Measurements from ENCODE around the gene OR51B4.

OR51B4 gene

DNA sequence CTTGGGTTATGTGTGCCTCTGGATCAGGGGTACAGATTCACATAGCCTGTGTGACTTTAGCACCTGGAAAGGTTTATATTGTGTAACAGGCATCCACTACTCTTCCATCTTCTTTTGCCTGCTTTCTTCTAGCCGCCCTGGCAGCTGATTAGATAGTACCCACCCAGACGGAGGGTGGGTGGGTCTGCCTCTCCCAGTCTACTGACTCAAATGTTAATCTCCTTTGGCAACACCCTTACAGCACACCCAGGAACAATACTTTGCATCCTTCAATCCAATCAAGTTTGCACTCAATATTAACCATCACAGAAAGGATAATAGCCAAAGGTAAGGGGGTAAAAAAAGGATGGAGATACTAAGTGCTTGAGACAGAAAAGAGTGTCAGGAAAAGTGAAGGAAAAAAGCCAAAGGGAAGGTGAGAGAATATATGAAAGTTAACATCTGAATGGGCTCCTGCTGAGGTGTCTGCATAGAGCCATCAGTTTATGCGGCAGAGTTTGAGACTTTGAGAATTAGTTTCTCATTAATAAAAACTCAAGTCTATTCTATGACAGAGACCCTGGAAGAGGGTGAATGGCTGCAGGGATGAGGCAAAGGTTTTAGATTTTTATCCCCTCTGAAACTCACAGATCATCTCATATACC is 46.9 kb upstream of the OR51B4 start:
- Histone ChIP-seq H3K4me3 (ENCODE audit: low read depth, low read length, poor library complexity, severe bottlenecking) (no peak overlapping the region), H3K4me1 (ENCODE audit: insufficient read depth, low read length, severe bottlenecking) (no peaks in the 10 kb centered on the region), H3K9ac (ENCODE audit: low read length) (no peak overlapping the region), H2AFZ (ENCODE audit: low read length) (no peak overlapping the region), H3K36me3 (ENCODE audit: insufficient read depth, low read length) (no peaks in the 10 kb centered on the region), H3K9me3 (ENCODE audit: low read length) (no peaks in the 10 kb centered on the region), H3K79me2 (ENCODE audit: insufficient read depth, low read length) (no peaks in the 10 kb centered on the region), H3K4me2 (ENCODE audit: low read length) (no peak overlapping the region), H3F3A (ENCODE audit: insufficient read depth, low read length) (no peaks in the 10 kb centered on the region), H3K27ac (ENCODE audit: low read depth, low read length, poor library complexity, severe bottlenecking) (no peak overlapping the region), H3K9me2 (ENCODE audit: low read depth, low read length) (no peaks in the 10 kb centered on the region), H4K20me1 (ENCODE audit: insufficient read depth, low read length) (no peaks in the 10 kb centered on the region), H3K27me3 (ENCODE audit: insufficient read depth, low read length) (no peaks in the 10 kb centered on the region)
- TF ChIP-seq EZH2 (IDR thresholded peaks at IDR 0.05; ENCODE audit: borderline replicate concordance, low read length) = no peak
- TF ChIP-seq, protein P1, sequence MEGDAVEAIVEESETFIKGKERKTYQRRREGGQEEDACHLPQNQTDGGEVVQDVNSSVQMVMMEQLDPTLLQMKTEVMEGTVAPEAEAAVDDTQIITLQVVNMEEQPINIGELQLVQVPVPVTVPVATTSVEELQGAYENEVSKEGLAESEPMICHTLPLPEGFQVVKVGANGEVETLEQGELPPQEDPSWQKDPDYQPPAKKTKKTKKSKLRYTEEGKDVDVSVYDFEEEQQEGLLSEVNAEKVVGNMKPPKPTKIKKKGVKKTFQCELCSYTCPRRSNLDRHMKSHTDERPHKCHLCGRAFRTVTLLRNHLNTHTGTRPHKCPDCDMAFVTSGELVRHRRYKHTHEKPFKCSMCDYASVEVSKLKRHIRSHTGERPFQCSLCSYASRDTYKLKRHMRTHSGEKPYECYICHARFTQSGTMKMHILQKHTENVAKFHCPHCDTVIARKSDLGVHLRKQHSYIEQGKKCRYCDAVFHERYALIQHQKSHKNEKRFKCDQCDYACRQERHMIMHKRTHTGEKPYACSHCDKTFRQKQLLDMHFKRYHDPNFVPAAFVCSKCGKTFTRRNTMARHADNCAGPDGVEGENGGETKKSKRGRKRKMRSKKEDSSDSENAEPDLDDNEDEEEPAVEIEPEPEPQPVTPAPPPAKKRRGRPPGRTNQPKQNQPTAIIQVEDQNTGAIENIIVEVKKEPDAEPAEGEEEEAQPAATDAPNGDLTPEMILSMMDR (IDR thresholded peaks at IDR 0.05; ENCODE audit: low read length) = no peak

DNA sequence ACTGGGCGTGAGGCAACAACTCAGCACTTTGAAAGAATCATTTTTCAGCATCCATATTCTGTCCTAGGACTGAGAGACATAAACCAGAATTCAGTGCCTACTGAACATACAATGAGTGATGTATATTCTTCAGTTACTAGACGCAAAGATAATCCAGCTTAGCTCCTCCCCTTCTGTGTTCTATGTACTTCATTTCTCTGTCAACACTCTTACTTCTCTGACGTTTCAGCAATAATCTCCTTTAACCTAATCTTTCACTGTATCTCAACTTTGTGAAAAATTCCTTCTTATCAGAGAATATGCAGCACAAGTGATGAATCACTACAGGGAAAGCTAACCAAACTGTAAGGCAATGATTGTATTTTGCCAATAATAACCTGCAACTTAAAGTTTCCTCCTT is 44.1 kb upstream of the OR51B4 start:
- H2AFZ ChIP-seq (ENCODE audit: low read length) = no peak overlapping the region
- H3K4me2 ChIP-seq (ENCODE audit: low read length) = no peak overlapping the region
- H3F3A ChIP-seq (ENCODE audit: insufficient read depth, low read length) = no peaks in the 10 kb centered on the region
- H3K9ac ChIP-seq (ENCODE audit: low read length) = no peak overlapping the region
- H3K9me3 ChIP-seq (ENCODE audit: low read length) = no peaks in the 10 kb centered on the region
- no peak overlapping the region for H3K27ac ChIP-seq (ENCODE audit: low read depth, low read length, poor library complexity, severe bottlenecking)
- no peaks in the 10 kb centered on the region for H3K27me3 ChIP-seq (ENCODE audit: insufficient read depth, low read length)
- TF ChIP-seq, protein P1 (IDR thresholded peaks at IDR 0.05; ENCODE audit: low read length) = no peak
- TF ChIP-seq EZH2 (IDR thresholded peaks at IDR 0.05; ENCODE audit: borderline replicate concordance, low read length) = no peak
- H4K20me1 ChIP-seq (ENCODE audit: insufficient read depth, low read length) = no peaks in the 10 kb centered on the region
- no peaks in the 10 kb centered on the region for H3K4me1 ChIP-seq (ENCODE audit: insufficient read depth, low read length, severe bottlenecking)
- no peaks in the 10 kb centered on the region for H3K79me2 ChIP-seq (ENCODE audit: insufficient read depth, low read length)
- no peaks in the 10 kb centered on the region for H3K36me3 ChIP-seq (ENCODE audit: insufficient read depth, low read length)
- H3K4me3 ChIP-seq (ENCODE audit: low read depth, low read length, poor library complexity, severe bottlenecking) = no peak overlapping the region
- H3K9me2 ChIP-seq (ENCODE audit: low read depth, low read length) = no peaks in the 10 kb centered on the region

DNA sequence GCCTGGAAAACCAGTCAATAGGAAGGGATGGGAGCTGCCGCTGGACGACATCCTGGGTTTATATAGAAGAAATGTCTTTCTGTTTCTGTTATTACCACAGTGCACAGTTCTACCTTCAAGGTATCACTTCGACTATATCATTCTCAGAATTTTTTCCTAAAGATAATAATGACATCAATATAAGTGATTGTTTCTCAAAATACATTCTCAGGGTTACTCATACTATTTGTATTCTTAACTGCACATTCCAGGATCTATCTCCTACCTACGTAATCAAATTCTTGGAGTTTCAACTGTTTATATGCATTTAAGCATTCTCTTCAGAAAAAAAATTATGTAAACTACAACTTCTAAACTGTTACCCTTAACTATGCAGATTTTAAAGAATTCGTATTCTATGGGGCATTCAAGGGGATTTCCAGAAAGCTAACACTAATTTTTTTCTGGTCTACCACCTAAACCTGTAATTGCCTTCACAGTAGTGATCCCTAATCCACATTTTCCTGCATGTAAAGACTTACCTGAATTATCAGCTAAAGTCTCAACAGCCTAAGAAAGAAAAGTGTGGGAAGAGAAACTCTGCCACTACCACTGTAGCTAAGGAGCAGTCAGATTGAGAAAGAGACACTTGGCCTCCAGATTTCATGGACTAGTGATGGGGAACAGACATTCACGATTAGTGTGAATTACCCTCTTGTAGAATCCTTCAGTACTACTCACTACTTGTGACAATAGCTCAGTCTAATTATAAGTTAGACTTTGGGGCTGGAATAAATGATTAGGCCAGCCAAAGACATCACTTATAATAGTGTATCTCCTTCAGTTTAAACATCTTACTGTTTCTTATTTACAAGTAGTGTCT is 42.0 kb upstream of the OR51B4 start, which contains the start of gene OR51B5:
Gene OR51B5, minus strand, starts transcription at position 51 of the 862 bp plus-strand sequence. Its CDS starts 0 bp downstream, at position 51.
- TF ChIP-seq EZH2 (IDR thresholded peaks at IDR 0.05; ENCODE audit: borderline replicate concordance, low read length) = no peak
- TF ChIP-seq, protein P1 (IDR thresholded peaks at IDR 0.05; ENCODE audit: low read length) = no peak

More for the DNA sequence above, 42.0 kb upstream of the OR51B4 start, which contains the start of gene OR51B5:
- Histone ChIP-seq H3F3A (ENCODE audit: insufficient read depth, low read length) (no peaks in the 10 kb centered on the region), H3K79me2 (ENCODE audit: insufficient read depth, low read length) (no peaks in the 10 kb centered on the region), H3K4me3 (ENCODE audit: low read depth, low read length, poor library complexity, severe bottlenecking) (no peak within 1 kb of the TSS), H3K9ac (ENCODE audit: low read length) (no peak within 1 kb of the TSS), H3K27ac (ENCODE audit: low read depth, low read length, poor library complexity, severe bottlenecking) (no peak within 1 kb of the TSS), H3K27me3 (ENCODE audit: insufficient read depth, low read length) (no peaks in the 10 kb centered on the region), H2AFZ (ENCODE audit: low read length) (no peak within 1 kb of the TSS), H3K9me3 (ENCODE audit: low read length) (no peaks in the 10 kb centered on the region), H3K4me1 (ENCODE audit: insufficient read depth, low read length, severe bottlenecking) (no peaks in the 10 kb centered on the region), H3K9me2 (ENCODE audit: low read depth, low read length) (no peaks in the 10 kb centered on the region), H3K4me2 (ENCODE audit: low read length) (no peak within 1 kb of the TSS), H4K20me1 (ENCODE audit: insufficient read depth, low read length) (no peaks in the 10 kb centered on the region), H3K36me3 (ENCODE audit: insufficient read depth, low read length) (no peaks in the 10 kb centered on the region)

Measured in OCI-LY1 (cell line).